ENCODE data around the gene DOK7.

DNA sequence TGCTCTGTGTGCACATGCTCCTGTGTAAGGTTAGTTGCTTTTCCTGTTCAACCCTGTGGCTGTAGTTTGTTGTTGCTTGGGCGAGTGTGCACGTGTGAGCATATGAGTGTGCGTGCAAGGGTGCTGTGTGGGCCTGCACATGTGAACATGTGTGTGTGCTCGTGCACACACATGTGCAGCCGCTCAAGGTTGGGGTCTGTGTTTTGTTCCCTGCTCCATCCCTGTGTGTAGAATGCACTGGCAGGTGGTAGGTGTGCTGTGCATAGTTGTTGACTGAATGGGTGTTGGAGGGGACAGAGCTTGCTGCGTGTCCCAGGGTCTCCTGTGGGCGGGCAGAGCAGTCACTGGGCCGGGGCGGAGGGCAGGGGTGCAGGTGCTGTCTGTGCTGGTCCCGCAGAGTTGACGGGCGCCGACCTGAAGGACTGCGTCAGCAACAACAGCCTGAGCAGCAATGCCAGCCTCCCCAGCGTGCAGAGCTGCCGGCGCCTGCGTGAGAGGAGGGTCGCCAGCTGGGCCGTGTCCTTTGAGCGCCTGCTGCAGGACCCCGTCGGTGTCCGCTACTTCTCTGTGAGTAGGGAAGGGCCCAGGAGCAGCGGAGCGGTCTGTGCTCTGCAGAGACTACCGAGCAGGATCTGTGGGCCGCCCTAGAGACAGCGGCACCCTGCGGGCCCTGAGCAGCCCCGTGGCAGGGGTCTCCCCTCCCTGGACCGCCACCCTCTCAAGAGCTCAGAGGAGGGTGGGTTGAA lies 49.3 kb upstream of the DOK7 start:
- TF ChIP-seq, protein P1, sequence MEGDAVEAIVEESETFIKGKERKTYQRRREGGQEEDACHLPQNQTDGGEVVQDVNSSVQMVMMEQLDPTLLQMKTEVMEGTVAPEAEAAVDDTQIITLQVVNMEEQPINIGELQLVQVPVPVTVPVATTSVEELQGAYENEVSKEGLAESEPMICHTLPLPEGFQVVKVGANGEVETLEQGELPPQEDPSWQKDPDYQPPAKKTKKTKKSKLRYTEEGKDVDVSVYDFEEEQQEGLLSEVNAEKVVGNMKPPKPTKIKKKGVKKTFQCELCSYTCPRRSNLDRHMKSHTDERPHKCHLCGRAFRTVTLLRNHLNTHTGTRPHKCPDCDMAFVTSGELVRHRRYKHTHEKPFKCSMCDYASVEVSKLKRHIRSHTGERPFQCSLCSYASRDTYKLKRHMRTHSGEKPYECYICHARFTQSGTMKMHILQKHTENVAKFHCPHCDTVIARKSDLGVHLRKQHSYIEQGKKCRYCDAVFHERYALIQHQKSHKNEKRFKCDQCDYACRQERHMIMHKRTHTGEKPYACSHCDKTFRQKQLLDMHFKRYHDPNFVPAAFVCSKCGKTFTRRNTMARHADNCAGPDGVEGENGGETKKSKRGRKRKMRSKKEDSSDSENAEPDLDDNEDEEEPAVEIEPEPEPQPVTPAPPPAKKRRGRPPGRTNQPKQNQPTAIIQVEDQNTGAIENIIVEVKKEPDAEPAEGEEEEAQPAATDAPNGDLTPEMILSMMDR (IDR thresholded peaks at IDR 0.05; ENCODE audit: low read depth, low read length, missing input control), result no peak
- TF ChIP-seq REST (IDR thresholded peaks at IDR 0.05), result no peak
